Cerebellar cortex (tissue), 1 donor: ENCODE data around the gene RCCD1.
"Not testable (repeated sequence)": the region's sequence is repeated elsewhere in the genome, so short reads cannot be mapped to it uniquely, and the experiment has no call there.

ENCODE experiments used
- DNase-seq: peaks from one replicate; pipeline ENCODE4 v3.0.0-alpha.2; 2015; ENCODE audit warnings: low spot score

RCCD1 gene

DNA sequence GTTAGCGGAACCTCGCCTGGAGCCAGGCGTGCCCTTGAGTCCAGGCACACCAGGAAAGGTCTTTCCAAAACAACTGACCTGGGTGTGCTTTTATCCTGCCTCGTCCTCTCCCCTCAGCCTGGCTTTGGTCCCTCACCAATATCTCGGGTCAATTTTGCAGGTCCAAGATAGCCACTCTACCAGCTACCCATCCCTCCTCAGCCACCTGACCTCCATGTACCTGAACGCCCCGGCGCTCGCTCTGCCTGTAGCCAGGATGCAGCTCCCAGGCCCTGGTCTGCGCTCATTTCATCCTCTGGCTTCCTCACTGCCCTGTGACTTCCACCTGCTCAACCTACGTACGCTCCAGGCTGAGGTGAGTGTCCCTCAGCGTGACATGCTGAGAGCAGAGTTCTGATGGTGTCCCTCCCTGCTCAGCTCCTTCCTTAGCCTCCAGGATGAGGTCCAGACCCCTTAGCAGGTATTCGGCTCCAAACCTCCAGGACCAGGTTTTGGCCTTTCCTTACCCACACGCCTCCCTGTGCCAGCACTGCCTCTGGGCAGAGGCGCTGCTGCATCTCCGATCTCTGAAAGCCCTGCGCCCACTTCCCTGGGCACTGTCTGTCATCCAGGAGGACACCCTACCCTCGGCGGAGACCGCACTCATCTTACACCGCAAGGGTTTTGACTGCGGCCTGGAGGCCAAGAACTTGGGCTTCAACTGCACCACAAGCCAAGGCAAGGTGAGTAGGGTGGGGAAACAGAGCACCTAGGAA lies 36.5 kb upstream of the RCCD1 start:
- no peak for DNase-seq

DNA sequence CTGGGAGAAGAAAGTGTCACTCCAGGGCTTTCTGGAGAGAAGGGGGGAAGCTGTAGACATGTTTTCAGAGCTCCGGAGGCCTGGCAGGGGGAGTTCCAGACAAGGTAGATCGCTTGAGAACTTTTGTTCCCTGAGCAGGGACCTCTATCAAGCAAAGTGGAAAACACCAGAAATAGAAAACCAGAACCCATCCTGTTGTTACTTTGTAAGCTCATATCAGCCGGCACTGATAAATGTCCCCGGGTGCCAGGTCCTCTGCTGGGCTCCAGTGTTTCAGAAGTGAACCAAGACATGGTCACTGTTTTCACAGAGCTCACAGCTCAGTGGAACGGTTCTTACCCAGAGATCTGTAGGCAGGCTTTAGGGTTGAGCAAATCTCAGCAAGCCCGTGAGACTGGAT lies 35.8 kb upstream of the RCCD1 start:
- DNase-seq, result no peak

DNA sequence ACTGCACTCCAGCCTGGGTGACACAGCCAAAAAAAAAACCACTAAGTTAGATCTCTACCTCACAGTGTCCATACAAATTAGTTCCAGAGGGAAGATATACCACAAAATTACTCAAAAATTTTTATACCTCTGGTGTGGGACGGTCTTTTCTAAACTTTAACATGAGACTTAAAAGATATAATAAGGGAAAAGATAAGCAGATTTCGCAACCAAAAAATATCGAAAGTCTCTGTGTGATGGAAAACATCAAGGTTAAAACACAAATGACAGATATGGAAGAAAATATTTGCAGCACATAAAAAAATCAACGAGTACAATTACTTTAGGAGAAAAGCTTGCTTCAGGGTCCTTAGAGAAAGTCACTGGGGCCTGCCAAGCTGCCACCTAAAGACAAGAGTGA lies 32.8 kb upstream of the RCCD1 start:
- no peak for DNase-seq

DNA sequence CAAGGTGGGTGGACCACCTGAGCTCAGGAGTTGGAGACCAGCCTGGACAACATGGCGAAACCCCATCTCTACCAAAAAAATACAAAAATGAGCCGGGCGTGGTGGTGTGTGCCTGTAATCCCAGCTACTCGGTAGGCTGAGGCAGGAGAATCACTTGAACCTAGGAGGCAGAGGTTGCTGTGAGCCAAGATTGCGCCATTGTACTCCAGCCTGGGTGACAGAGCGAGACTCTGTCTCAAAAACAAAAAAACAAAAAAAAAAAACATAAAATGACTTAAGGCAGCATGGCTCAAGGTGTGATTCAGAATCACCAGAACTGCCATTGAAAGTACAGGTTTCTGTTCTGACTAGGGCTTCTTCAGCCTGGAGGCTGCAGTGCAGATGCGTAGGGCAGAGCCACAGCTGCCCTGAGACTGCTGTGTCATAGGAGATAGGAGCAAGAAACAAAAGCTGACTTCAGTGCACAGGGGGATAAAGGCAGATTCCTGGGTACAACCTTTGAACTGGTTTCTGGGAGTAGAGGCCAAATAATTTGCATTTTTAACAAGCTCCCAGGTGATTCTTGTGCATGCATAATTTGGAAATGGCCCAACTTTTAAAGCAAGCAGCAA lies 31.9 kb upstream of the RCCD1 start:
- not testable (repeated sequence) for DNase-seq

DNA sequence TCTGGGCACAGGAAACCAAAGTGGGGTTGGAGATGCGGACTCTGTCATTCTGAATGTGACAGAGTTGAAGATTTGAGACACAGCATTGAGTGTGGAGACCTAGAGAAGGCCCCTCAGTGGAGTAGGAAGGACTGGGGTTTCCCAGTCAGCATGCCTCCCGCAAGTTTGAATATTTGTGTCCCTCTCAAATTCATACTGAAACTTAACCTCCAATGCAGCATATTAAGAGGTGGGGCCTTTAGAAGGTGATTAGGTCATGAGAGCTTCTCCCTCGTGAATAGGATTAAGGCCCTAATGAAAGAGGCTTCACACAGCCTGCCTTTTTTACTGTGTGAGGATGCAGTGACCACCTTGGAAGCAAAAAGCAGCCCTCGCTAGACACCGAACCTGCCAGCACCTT lies 30.3 kb upstream of the RCCD1 start:
- DNase-seq, result no peak

DNA sequence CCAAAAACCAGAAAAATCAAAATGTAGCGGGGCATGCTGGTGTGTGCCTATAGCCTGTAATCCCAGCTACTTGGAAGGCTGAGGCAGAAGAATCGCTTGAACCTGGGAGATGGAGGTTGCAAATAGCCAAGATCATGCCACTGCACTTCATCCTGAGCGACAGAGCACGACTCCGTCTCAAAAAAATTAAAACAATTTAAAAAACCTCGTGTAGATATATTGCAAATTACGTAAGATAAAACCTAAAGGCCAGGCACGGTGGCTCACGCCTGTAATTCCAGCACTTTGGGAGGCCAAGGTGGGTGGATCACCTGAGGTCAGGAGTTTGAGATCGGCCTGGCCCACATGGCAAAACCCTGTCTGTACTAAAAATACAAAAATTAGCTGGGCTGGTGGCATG lies 27.9 kb upstream of the RCCD1 start:
- DNase-seq, result not testable (repeated sequence)

DNA sequence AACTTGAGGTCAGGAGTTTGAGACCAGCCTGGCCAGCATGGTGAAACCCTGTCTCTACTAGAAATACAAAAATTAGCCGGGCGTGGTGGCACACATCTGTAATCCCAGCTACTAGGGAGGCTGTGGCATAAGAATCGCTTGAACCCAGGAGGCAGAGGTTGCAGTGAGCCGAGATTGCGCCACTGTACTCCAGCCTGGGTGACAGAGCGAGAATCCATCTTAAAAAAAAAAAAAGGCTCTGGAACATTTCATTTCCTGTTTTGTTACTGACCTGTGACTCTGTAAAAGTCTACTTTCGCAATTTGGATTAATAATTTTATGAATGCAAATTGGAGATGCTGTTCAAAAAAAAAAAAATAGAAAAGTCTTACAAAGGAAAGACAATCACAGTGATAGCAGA lies 26.6 kb upstream of the RCCD1 start:
- not testable (repeated sequence) for DNase-seq

DNA sequence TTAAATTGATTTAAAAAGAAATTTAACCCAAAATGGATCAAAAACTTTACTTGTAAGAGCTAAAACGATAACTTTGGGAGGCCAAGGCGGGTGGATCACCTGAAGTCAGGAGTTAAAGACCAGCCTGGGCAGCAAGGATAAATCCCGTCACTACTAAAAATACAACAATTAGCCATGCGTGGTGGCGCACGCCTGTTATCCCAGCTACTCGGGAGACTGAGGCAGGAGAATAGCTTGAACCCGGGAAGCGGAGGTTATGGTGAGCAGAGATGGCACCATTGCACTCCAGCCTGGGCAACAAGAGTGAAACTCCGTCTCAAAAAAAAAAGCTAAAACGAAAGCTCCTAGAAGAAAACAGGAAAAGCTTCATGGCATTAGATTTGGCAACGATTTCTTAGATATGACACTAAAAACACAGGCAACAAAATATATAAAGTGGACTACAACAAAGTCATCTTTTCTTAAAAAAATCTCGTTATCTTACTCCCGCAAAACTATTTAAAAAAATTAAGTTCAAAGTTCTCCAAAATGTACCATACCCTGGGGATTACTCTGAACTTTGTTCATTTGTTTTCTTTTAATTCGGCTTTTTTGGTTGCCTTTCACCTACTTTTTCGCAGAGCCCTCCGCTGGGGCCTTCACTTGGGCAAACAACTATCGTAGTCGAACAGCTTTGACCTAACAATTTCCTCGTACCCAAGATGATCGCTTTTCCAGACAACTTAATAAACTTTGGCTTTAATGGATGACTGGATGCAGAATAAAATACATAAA lies 25.3 kb upstream of the RCCD1 start:
- DNase-seq, result no peak

DNA sequence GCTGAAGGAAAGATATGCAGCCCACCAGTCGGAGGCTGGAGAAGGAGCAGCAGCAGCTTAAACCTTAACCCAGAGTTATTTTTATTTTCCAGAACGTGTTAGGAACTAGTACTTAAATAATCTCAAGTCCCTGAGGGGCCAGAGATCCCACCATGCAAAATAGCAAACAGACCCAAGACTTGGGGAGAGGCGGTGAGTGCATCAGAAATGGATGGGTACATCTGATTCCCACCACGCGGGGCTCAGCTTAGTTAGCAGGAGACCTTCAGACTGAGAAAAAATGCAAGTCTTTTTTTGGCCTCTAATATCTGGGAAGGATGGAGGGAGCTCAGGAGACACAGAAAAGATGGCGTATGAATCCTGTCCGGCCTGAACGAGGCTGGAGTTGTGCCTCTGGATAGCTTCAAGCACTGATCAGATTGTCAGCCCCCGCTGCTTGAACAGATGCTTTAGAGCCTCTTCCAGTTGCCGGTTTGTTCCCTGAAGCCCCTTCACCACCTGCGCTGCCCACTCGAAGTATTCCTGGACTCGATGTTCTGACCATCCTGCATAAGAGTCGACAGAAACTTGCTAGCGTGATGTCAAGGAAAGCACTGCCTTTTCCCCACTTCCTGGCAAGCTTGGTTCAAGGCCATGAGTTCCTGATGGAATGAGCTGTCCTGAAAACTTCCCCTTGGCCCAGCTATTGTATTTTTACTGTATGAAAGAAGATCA lies 23.7 kb upstream of the RCCD1 start:
- peak; percentile 35 for DNase-seq

DNA sequence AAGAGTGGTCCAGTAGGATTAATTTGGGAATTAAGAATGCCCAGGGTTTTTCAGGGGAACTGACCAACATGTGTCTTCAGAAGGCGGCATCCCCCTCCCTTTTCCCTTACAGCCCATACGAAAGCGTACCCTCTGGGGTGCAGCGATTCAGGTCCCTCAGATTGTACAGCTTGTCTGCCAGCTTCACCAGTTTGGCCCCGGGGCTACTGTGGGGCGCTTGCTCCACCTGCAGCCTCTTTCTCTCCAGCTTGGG lies 23.2 kb upstream of the RCCD1 start:
- DNase-seq, result no peak

DNA sequence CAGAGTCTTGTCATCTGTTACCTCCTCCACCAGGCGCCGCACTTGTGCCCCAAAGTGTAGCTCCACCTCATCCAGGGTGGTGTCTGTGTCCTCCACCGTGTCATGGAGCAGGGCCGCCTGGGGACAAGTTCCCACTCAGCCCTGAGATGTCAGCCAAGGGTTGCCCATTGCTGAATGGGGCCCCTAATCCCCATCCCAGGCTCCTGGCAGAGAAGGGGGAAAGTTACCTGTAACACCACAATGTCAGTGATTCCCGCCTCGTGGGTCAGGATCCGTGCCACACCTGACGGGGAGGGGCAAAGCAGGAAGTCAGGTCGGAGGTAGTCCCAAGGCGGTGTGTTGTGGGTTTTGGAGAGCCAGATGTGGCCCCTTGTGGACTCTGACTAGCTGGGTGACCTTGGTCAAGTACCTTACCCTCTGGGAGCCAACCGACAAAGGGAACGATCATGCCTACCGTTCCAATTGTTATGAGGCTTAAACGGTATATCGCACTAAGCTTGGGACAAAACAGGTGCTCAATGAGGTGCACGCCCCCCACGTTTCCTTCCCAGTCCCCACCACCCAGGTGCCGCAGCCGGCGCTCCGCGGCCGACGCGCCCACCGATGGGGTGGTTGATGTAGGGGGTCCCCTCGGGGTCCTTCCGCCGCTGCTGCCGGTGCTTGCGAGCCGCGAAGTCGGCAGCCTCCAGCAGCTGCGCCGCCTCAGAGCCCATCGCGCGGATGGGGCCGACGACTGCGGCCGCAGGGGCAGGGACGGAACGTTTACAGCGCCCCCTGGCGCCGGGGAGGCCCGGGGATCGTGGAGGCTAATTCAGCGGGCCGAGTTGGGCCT lies 22.6 kb upstream of the RCCD1 start, which contains the start of gene HDDC3:
HDDC3 (minus strand) TSS at position 722 of the 832 bp plus-strand sequence; CDS start at position 713, 9 bp downstream.
- DNase-seq, result peak; percentile 90

DNA sequence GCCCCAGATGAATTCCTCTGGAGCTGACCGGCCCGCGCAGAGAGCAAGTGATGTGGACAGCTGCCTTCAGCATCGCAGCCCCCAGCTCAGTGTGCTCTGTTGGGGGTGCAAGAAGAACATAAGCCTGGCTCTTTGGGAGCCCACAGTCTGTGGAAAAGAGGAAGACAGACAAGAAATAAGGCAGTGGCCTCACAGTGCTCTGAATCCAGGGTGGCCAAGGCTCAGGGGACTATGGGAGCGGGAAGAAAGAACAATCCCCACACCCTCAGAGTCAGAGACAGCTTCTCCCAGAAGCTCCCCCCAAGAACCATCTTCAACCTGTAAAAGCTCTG lies 22.1 kb upstream of the RCCD1 start:
- DNase-seq, result no peak

DNA sequence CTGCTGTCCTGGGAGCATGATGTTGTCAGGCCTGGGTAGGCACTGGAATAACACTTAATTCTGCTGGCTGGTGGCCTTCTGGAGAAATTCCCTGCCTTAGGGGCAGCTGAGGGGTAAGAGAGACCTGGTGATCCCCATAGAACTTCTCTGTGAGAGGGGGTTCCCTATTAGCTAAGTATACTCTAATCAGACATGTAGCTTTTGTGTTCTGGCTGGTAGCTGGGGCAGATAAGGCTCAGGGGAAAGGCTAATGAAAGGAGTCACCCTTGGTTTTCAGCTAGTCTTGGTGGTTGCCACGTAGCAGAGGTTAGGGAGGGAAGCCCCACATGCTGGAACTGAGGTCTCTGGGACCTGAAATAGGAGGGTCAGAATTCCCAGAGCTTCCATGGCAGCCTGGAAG lies 21.4 kb upstream of the RCCD1 start:
- DNase-seq, result no peak

DNA sequence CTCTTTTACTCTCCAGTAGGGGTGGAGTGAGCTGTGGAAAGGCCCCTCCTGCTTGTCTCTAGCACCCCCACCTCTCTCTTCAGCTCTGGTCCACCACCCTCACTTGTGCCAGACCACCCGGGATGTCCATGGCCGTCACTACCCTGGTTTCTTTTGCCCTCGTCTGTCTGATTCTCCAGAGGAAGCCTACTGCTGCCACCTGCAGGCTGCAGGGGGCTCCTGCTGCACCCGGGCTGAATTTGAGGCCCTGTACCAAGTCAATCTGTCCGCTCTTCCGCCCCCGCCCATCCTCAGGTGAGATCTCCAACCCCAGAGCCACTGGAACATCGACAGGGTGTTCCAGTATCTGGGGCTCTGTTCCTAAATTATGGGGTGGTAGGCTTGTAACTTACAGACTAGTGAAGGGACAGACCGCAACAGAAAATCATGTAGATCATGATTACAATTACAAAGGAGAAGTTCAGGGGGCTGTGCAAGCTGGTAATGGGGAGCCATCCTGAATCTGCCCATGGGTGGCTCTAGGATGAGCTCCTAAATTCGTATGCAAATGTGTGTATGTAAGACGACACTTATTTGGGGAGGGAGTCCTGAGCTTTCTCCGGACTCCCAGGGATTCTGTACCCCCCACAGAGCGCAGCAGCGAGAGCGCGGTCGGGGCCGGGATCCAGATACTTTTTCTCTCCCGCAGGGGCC lies 20.3 kb upstream of the RCCD1 start:
- DNase-seq, result peak; percentile 93

DNA sequence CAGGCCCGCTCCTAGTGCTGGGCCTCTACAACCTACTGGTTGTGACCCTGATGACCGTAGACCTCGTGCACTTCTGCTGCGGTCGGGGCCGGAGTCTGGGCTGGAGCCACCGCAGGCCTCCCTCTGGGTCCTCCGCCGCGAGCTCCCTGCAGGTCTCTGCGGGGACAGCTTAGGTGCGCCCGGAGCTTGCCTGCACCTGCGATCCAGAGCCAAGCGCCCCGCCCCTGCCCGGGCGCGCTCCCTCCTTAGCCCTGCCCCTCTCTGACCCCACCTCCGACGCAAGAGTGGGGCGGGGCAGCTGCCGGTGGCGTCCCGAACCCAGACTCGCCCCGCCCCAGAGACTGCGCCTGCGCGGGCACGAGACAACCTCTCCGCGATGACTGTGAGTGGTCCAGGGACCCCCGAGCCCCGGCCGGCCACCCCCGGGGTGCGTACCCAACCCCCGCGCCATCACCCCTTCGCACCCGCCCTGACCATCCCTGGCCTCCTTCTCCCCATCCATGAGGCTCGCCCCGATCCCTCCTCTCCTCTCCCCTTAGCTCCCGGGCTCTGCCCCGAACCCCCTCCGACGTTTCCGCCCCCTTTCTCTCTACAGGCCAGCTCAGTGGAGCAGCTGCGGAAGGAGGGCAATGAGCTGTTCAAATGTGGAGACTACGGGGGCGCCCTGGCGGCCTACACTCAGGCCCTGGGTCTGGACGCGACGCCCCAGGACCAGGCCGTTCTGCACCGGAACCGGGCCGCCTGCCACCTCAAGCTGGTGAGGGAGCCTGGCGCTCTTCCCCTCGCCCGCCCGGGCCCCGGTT lies 19.5 kb upstream of the RCCD1 start, which contains the start of gene UNC45A:
UNC45A (plus strand) TSS at position 337 of the 803 bp plus-strand sequence; CDS start at position 377, 40 bp downstream.
- DNase-seq, result peak; percentile 95

DNA sequence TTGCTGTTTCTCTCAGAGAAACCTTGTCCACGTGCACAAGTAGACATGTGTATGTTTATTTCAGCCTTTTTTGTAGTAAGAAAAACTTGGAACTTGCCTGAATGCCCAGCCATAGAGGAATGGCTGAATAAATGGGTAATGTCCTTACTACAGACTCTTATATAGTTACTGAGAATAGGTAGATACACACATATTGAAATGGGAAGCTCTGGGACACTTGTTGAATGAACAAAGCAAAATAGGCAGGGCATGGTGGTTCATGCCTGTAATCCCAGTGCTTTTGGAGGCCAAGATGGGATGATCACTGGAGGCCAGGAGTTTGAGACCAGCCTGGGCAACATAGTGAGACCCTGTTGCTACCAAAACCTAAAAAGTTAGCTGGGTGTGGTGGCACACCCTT lies 17.9 kb upstream of the RCCD1 start:
- DNase-seq, result no peak

DNA sequence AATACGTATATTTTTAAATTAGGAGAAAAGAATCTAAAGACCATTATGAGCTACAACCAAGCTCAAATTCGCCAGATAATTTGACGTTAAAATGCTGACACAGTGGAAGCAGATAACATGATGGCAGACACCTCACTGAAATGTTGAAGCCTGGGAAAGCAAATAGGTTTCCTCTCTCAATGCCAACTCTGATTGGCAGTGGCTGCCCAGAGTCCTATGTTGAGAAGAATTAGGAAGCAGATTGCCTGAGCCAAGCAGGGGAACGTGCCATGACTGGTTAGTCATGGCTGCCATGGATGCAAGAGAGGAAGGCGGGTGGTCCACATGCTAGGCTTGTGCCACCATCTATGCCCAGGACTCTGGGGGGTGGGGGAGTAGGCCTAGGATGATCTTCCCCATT lies 16.4 kb upstream of the RCCD1 start:
- no peak for DNase-seq

DNA sequence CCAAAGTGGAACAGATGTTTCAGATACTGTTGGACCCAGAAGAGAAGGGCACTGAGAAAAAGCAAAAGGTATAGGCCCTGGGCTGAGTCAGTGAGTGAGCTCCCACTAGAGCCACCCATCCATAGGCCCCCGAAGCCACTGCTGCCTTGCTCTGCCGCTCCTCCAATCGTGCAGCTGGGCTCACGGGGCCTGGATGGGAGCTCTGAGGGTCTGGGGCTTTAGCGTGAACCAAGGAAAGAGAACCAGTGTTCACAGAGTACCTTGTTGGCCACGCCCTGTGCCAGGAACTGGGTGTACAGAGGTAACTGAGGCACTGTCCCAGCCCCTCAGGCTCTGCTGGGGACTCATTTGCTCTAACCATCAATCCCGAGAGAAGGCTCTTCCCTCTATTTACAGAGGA lies 14.9 kb upstream of the RCCD1 start:
- DNase-seq, result no peak

DNA sequence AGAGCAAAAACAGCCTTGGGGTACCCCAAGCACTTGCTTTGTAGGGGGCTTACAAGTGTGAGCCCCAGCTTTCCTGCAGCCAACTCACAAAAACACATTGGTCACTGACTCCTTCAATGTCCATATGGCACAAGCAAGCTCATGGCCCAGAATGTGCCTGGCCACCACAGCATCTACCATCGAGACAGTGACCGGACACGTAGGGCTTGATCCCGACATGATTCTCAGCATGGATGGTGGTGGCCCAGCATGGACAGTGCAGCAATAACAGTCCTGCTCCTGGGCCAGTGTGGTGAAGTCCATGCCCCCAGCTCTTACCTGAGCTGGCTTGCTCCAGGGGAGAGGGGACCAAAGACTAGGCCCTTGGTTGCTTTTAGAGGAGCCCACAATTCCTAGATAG lies 13.6 kb upstream of the RCCD1 start:
- DNase-seq, result no peak
